Liver (tissue), 9 donors: ENCODE data around the gene RNF141. TPM values are rescaled to one million over a fixed set of nuclear protein-coding genes. Genes with fewer than 3 reads are reported as not detected.

Experiments used
- DNase-seq: peaks from one replicate; pipeline ENCODE4 v3.0.0-alpha.2; 2017; ENCODE audit warnings: low spot score
- H3K27ac ChIP-seq, 2 donors: one replicate each; pipeline ENCODE4 v1.7.0; 2013; ENCODE audit warnings: inconsistent platforms in 2 of 2, low read length in 2 of 2, control low read depth in 1 of 2, low read depth in 1 of 2, mild to moderate bottlenecking in 1 of 2
- H3K27me3 ChIP-seq, 4 donors: one replicate each; pipeline versions ENCODE4 v1.6.1 to v1.7.0; 2013; ENCODE audit warnings: low read length in 3 of 4, inconsistent platforms in 1 of 4, mild to moderate bottlenecking in 1 of 4, moderate library complexity in 1 of 4; ENCODE audit not compliant: control insufficient read depth in 4 of 4, insufficient read depth in 4 of 4
- H3K36me3 ChIP-seq, 4 donors: one replicate each; pipeline versions ENCODE4 v1.6.1 to v1.7.0; 2013; ENCODE audit warnings: low read length in 3 of 4, mild to moderate bottlenecking in 3 of 4, low read depth in 1 of 4, moderate library complexity in 1 of 4; ENCODE audit not compliant: control insufficient read depth in 4 of 4, insufficient read depth in 3 of 4
- H3K4me1 ChIP-seq, 4 donors: one replicate each; pipeline versions ENCODE4 v1.6.1 to v1.7.0; 2013; ENCODE audit warnings: low read length in 3 of 4, mild to moderate bottlenecking in 3 of 4, moderate library complexity in 1 of 4; ENCODE audit not compliant: control insufficient read depth in 4 of 4, insufficient read depth in 4 of 4
- H3K4me3 ChIP-seq, 3 donors: one replicate each; pipeline versions ENCODE4 v1.6.1 to v1.7.0; 2013; ENCODE audit warnings: low read length in 3 of 3, control low read depth in 1 of 3, low read depth in 1 of 3, mild to moderate bottlenecking in 1 of 3
- H3K9ac ChIP-seq, 2 donors: one replicate each; pipeline ENCODE4 v1.7.0; 2013; ENCODE audit warnings: low read length in 2 of 2, mild to moderate bottlenecking in 2 of 2, moderate library complexity in 2 of 2, control low read depth in 1 of 2, low read depth in 1 of 2
- H3K9me3 ChIP-seq, 4 donors: one replicate each; pipeline versions ENCODE4 v1.6.1 to v1.7.0; 2013; ENCODE audit warnings: low read length in 3 of 4; ENCODE audit not compliant: control insufficient read depth in 4 of 4
- ATF3 ChIP-seq: IDR thresholded peaks from 2 replicates; pipeline ENCODE4 v1.6.1; 2016; ENCODE audit warnings: antibody characterized with exemption
- CTCF ChIP-seq: fragments of 150-350 bp; IDR thresholded peaks from 2 replicates; pipeline ENCODE4 v1.5.1; 2017; ENCODE audit warnings: improper control_type of control experiment, low read depth, low read length; ENCODE audit not compliant: missing input control
- EGR1 ChIP-seq, 2 donors: IDR thresholded peaks; 2 replicates each; pipeline ENCODE4 v1.6.1; 2016 to 2018; ENCODE audit warnings: antibody characterized with exemption in 2 of 2, low read depth in 2 of 2
- FOXA1 ChIP-seq: IDR thresholded peaks from 2 replicates; pipeline ENCODE4 v1.6.1; 2016; ENCODE audit warnings: antibody characterized with exemption
- FOXA2 ChIP-seq: IDR thresholded peaks from 2 replicates; pipeline ENCODE4 v1.6.1; 2016; ENCODE audit warnings: antibody characterized with exemption
- GABPA ChIP-seq, 2 donors: IDR thresholded peaks in 1 of 2; conservative IDR thresholded peaks in 1 of 2; 2 replicates each; pipeline ENCODE4 v1.6.1; 2016; ENCODE audit warnings: antibody characterized with exemption in 2 of 2, mild to moderate bottlenecking in 1 of 2, moderate library complexity in 1 of 2
- HNF4G ChIP-seq: IDR thresholded peaks from 2 replicates; pipeline ENCODE4 v1.6.1; 2016; ENCODE audit warnings: antibody characterized with exemption
- JUND ChIP-seq, 2 donors: IDR thresholded peaks; 2 replicates each; pipeline ENCODE4 v1.6.1; 2016; ENCODE audit warnings: antibody characterized with exemption in 2 of 2
- MAX ChIP-seq: IDR thresholded peaks from 2 replicates; pipeline ENCODE4 v1.6.1; 2016; ENCODE audit warnings: antibody characterized with exemption
- RAD21 ChIP-seq, 2 donors: IDR thresholded peaks; 2 replicates each; pipeline ENCODE4 v1.6.1; 2016; ENCODE audit warnings: antibody characterized with exemption in 2 of 2, mild to moderate bottlenecking in 2 of 2
- REST ChIP-seq: IDR thresholded peaks from 2 replicates; pipeline ENCODE4 v1.6.1; 2016; ENCODE audit warnings: antibody characterized with exemption, mild to moderate bottlenecking
- RXRA ChIP-seq, 2 donors: IDR thresholded peaks; 2 replicates each; pipeline ENCODE4 v1.6.1; 2017 to 2018; ENCODE audit warnings: antibody characterized with exemption in 2 of 2, mild to moderate bottlenecking in 1 of 2
- SP1 ChIP-seq: IDR thresholded peaks from 2 replicates; pipeline ENCODE4 v1.6.1; 2018; ENCODE audit warnings: antibody characterized with exemption, mild to moderate bottlenecking
- TAF1 ChIP-seq: conservative IDR thresholded peaks from 2 replicates; pipeline ENCODE4 v1.6.1; 2016; ENCODE audit warnings: antibody characterized with exemption, mild to moderate bottlenecking
- YY1 ChIP-seq: IDR thresholded peaks from 2 replicates; pipeline ENCODE4 v1.6.1; 2016; ENCODE audit warnings: antibody characterized with exemption, mild to moderate bottlenecking
- ZBTB33 ChIP-seq: IDR thresholded peaks from 2 replicates; pipeline ENCODE4 v1.6.1; 2016; ENCODE audit warnings: antibody characterized with exemption
- WGBS: extraction: QIAGEN DNeasy Blood & Tissue Kit; methylation state at CpG from one replicate; pipeline ENCODE4 v1.1.7; 2013; 5-methylcytosine and 5-hydroxymethylcytosine counted together
- polyA plus RNA-seq, 2 donors: library from polyadenylated mRNA; stranded (reverse) in 1 of 2; unstranded in 1 of 2; fragments of 200-250 nt in 1 of 2; fragments of >200 nt in 1 of 2; fragmentation: Nextera tagmentation in 1 of 2; extraction: Ambion mirVana in 1 of 2; gene quantifications; one replicate each; pipeline versions ENCODE4 v1.2.1 to v1.2.3, GENCODE V29; 2013 to 2015
- total RNA-seq, 2 donors: library from RNA; depleted of rRNA; stranded (reverse); fragments of >200 nt; gene quantifications; one replicate each; pipeline ENCODE4 v1.2.3, GENCODE V29; 2014
- donor health status: healthy.
- donor health status: healthy.
- donor health status: healthy.
- donor health status: healthy.
- donor health status: healthy.

RNF141 gene
- total and polyA plus RNA-seq, 4 donors, result 6.9 to 14.6 (median 13.0) TPM

GRCh38 chr11:10480026-10480425 lies 61.0 kb downstream of the RNF141 start:
- Histone ChIP-seq H3K36me3 (peaks cover 0 to 2% (median under 1%) of the 10 kb centered on the region in 4 donors), H3K4me1 (no peaks in the 10 kb centered on the region), H3K27me3 (no peaks in the 10 kb centered on the region), H3K9ac (no peak overlapping the region), H3K4me3 (no peak overlapping the region), H3K9me3 (no peaks in the 10 kb centered on the region), H3K27ac (no peak overlapping the region)
- DNase-seq, result no peak
- TF ChIP-seq FOXA1 (no peak), CTCF (no peak), ZBTB33 (no peak), MAX (no peak), FOXA2 (no peak), EGR1 (IDR thresholded peaks at IDR 0.05; ENCODE audit: low read depth in 2 of 2) (no peak), HNF4G (no peak), SP1 (no peak), JUND (IDR thresholded peaks at IDR 0.05) (no peak), YY1 (no peak), GABPA (IDR thresholded peaks at IDR 0.05 in 1 of 2, conservative IDR thresholded peaks at IDR 0.05 in 1 of 2) (no peak), RAD21 (IDR thresholded peaks at IDR 0.05) (no peak), ATF3 (no peak), TAF1 (no peak), RXRA (IDR thresholded peaks at IDR 0.05) (no peak)
- WGBS, result 90% methylated on average over 6 of the region's 6 CpGs

GRCh38 chr11:10478574-10479550 lies 62.1 kb downstream of the RNF141 start:
- Histone ChIP-seq H3K36me3 (peaks cover 0 to 2% (median 0%) of the 10 kb centered on the region in 4 donors), H3K9me3 (no peaks in the 10 kb centered on the region), H3K4me1 (no peaks in the 10 kb centered on the region), H3K27ac (no peak overlapping the region), H3K9ac (no peak overlapping the region), H3K4me3 (no peak overlapping the region), H3K27me3 (no peaks in the 10 kb centered on the region)
- DNase-seq, result no peak
- TF ChIP-seq TAF1 (no peak), CTCF (no peak), YY1 (no peak), JUND (IDR thresholded peaks at IDR 0.05) (no peak), RAD21 (IDR thresholded peaks at IDR 0.05) (no peak), REST (no peak), HNF4G (no peak), GABPA (IDR thresholded peaks at IDR 0.05 in 1 of 2, conservative IDR thresholded peaks at IDR 0.05 in 1 of 2) (no peak)
- 94% methylated on average over 16 of the region's 16 CpGs for WGBS
